Left cardiac atrium (tissue), 4 donors: ENCODE measurements around the gene CCDC172. TPM values are rescaled to one million over a fixed set of nuclear protein-coding genes. Genes with fewer than 3 reads are reported as not detected.

Experiments
- ATAC-seq, 2 donors: fragments of 200-7000 bp; cut with Tn5 transposase; one replicate each; pipeline ENCODE4 v1.9.1; 2020; ENCODE audit warnings: mild to moderate bottlenecking in 2 of 2, moderate library complexity in 2 of 2
- DNase-seq: peaks from one replicate; pipeline ENCODE4 v3.0.0-alpha.2; 2020
- intact Hi-C, 2 donors: fragments of 100-400 bp; cut with DNase I; formaldehyde crosslinking; loops; one replicate each; pipeline versions ENCODE4 v1.14.1 to v1.15.1; 2022 to 2023
- total RNA-seq, 2 donors: library from RNA; stranded (reverse); fragmentation: NEBNext Ultra II Directional; extraction: Animal tissue kit (Norgen Biotek cat#: 25700); gene quantifications; one replicate each; pipeline ENCODE4 v1.2.1, GENCODE V29; 2021
- donor health status: DM: no; HTN: yes; CAD: no.
- donor health status: DM: no; HTN: yes; CAD: no; lungs with severe emphysema.
- donor health status: DM: yes; HTN: yes; CAD: no.
- donor health status: Dilated cardiomyopathy.

The CCDC172 gene
- total RNA-seq, 2 donors from 2014 or later: not detected

GRCh38 chr10:116408719-116409118 lies 84.5 kb downstream of the CCDC172 start:
- DNase-seq (no peak), ATAC-seq (no peak)
- intact Hi-C loops: no loop called here

GRCh38 chr10:116410351-116410750 lies 86.1 kb downstream of the CCDC172 start:
- DNase-seq (no peak), ATAC-seq (no peak)
- intact Hi-C loops: no loop called here

- ATAC-seq (no peak), DNase-seq (no peak)
- intact Hi-C loops: no loop called here
These were observed 93.6 kb downstream of the CCDC172 start for GRCh38 chr10:116417821-116418220.

- no peak for DNase-seq
- intact Hi-C loops: no loop called here
- ATAC-seq: no peak
These were observed 94.1 kb downstream of the CCDC172 start for GRCh38 chr10:116418389-116418788.

- no peak for DNase-seq
- no peak for ATAC-seq
- intact Hi-C loops: no loop called here
These were observed 97.6 kb downstream of the CCDC172 start for GRCh38 chr10:116421815-116422214.

- intact Hi-C loops: no loop called here
- ATAC-seq (no peak), DNase-seq (no peak)
These were observed 103.4 kb downstream of the CCDC172 start, which contains the start of gene PNLIPRP3 for GRCh38 chr10:116427671-116428070. TSS of gene PNLIPRP3 (plus strand) at chr10:116427847. CDS start at chr10:116428013, 166 bp downstream.

GRCh38 chr10:116429288-116429977 lies 105.2 kb downstream of the CCDC172 start:
- intact Hi-C loops: no loop called here
- ATAC-seq (no peak), DNase-seq (no peak)

Other genes starting within 250 kb of the CCDC172 start
- 10 to 100 TPM in 1 of 2 donors, 1 to 10 TPM in 1; 4.9 to 12.1 TPM for gene GFRA1, start 51.2 kb upstream of the CCDC172 start, total RNA-seq
- gene PNLIPRP3, start 103.4 kb downstream of the CCDC172 start, total RNA-seq: not detected
- gene PNLIP, start 221.5 kb downstream of the CCDC172 start, total RNA-seq: not detected